MCF 10A (cell line): ENCODE data around the gene TREML2. TPM values are rescaled to one million over a fixed set of nuclear protein-coding genes. Genes with fewer than 3 reads are reported as not detected.

Experiments
- BruUV-seq: library from RNA; stranded (reverse); fragments of 400-500 nt; replicated peaks from 2 replicates; lab custom pipeline; 2021; lab: Mats Ljungman, UMichigan
- CTCF ChIA-PET: fragments of 300-600 bp; sonication (Branson Sonifier 250); formaldehyde crosslinking; extraction: SDS; loops from one replicate; lab custom pipeline; 2021; ENCODE audit warnings: antibody characterized with exemption, inconsistent platforms; lab: Yijun Ruan, JAX
- POLR2A ChIA-PET: fragments of 300-600, 350-650 bp; sonication (Branson Sonifier 250); formaldehyde crosslinking; extraction: SDS; loops from one replicate; lab custom pipeline; 2020; ENCODE audit warnings: antibody characterized with exemption, inconsistent platforms; lab: Yijun Ruan, JAX
- DNase-seq: peaks from one replicate; pipeline ENCODE4 v3.0.0-alpha.2; 2018; ENCODE audit not compliant: unreplicated experiment
- H3K27ac Mint-ChIP-seq: one replicate; pipeline ENCODE4 v1.8.0; 2022; ENCODE audit warnings: mild to moderate bottlenecking, low read depth, mixed read lengths; ENCODE audit not compliant: unreplicated experiment
- H3K27me3 Mint-ChIP-seq: one replicate; pipeline ENCODE4 v1.8.0; 2022; ENCODE audit warnings: mixed read lengths; ENCODE audit not compliant: insufficient read depth, unreplicated experiment
- H3K36me3 Mint-ChIP-seq: one replicate; pipeline ENCODE4 v1.8.0; 2022; ENCODE audit warnings: mild to moderate bottlenecking, moderate library complexity, mixed read lengths; ENCODE audit not compliant: insufficient read depth, unreplicated experiment
- H3K4me1 Mint-ChIP-seq: one replicate; pipeline ENCODE4 v1.8.0; 2022; ENCODE audit warnings: mixed read lengths; ENCODE audit not compliant: insufficient read depth, unreplicated experiment
- H3K4me3 Mint-ChIP-seq: one replicate; pipeline ENCODE4 v1.8.0; 2022; ENCODE audit warnings: mild to moderate bottlenecking, moderate library complexity, mixed read lengths; ENCODE audit not compliant: unreplicated experiment
- H3K9me3 Mint-ChIP-seq: one replicate; pipeline ENCODE4 v1.8.0; 2022; ENCODE audit warnings: mixed read lengths; ENCODE audit not compliant: unreplicated experiment
- intact Hi-C: fragments of 100-400 bp; cut with micrococcal nuclease; formaldehyde crosslinking; loops from 2 replicates; pipeline ENCODE4 v1.14.1; 2022
- total RNA-seq: library from RNA; stranded (reverse); gene quantifications from 2 replicates; pipeline ENCODE4 v1.2.3, GENCODE V29; 2022
- TF ChIP-seq, protein P1 (sequence below): fragments of 200-600 bp; IDR thresholded peaks from one replicate; pipeline ENCODE4 v1.8.0; 2022; ENCODE audit warnings: antibody characterized with exemption, mild to moderate bottlenecking; ENCODE audit not compliant: unreplicated experiment

TREML2 gene
- total RNA-seq, 1 experiment from 2014 or later: not detected

DNA sequence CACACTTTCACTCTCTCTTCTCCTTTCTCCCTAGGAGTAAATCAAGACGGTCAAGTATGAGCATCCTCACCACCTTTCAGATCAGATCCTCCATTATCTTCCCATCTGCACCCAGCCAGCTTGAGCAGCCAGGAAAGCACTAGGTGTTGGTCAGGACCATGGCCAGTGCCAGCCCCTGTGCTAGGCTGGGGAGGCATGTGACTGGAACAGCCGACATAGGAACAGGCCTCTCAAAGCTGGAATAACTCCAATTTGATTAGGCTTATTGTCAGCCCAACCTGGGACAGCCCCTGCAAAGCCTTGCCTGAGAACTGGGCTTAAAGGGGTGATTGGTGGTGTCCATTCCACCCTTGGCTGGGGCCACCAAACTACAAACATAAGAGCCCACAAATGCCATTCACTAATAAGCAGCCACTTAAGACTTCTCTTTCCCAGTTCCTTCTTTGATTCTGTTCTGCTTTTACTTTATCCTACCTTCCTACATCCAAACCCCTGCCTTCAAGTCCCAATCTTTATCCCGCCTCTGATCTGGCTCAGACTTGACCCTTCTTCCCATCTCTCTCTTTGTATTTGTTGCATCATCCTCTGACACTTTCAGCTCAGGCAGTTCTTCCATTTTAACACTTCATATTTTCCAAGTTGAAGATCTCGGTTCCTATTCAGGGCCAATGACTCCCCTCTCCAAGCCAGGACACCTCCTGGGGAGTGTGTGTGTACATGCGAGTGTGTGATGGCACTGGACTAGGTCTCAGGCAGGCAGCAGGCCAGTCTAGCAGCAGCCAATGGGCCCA lies 33.6 kb downstream of the TREML2 start:
- Mint-ChIP-seq H3K36me3 (peaks cover 5% of the 10 kb centered on the region), H3K27me3 (peaks cover 18% of the 10 kb centered on the region), H3K4me1 (no peaks in the 10 kb centered on the region), H3K27ac (no peak overlapping the region), H3K4me3 (no peak overlapping the region), H3K9me3 (no peaks in the 10 kb centered on the region)
- CTCF ChIA-PET: no interaction called here
- TF ChIP-seq, protein P1, sequence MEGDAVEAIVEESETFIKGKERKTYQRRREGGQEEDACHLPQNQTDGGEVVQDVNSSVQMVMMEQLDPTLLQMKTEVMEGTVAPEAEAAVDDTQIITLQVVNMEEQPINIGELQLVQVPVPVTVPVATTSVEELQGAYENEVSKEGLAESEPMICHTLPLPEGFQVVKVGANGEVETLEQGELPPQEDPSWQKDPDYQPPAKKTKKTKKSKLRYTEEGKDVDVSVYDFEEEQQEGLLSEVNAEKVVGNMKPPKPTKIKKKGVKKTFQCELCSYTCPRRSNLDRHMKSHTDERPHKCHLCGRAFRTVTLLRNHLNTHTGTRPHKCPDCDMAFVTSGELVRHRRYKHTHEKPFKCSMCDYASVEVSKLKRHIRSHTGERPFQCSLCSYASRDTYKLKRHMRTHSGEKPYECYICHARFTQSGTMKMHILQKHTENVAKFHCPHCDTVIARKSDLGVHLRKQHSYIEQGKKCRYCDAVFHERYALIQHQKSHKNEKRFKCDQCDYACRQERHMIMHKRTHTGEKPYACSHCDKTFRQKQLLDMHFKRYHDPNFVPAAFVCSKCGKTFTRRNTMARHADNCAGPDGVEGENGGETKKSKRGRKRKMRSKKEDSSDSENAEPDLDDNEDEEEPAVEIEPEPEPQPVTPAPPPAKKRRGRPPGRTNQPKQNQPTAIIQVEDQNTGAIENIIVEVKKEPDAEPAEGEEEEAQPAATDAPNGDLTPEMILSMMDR: no peak
- intact Hi-C loops: no loop called here
- no TSS peak for BruUV-seq
- POLR2A ChIA-PET: interaction anchor here (1.2 kb wide), 1 partner anchor 10 kb away, joined by 3 read pairs; no protein-coding TSS in a partner anchor
- peak; percentile 44 for DNase-seq

DNA sequence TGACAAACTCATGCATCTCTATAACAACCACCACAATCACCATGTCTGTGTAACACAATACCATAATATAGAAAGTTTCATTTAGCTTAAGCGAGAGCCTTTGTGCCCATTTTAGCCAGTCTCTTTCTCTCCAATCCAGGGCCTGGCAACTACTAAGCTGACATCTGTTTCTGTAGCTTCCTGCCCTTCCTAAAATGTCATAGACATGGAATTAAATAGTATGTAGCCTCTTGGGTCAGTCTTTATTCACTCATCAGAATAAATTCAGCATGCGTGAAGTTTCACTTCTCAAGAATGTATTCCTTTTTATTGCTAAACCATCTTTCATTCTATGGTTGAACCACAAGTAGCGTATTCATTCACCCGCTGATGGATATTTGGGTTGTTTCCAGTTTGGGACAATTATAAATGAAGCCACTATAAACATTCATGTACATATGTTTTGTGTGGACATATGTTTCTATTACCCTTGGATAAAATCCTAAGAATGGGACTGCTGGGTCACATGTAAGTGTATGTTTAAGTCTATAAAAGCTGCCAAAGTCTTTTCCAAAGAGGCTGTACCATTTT lies 36.3 kb downstream of the TREML2 start:
- Mint-ChIP-seq H3K36me3 (peaks cover 5% of the 10 kb centered on the region), H3K4me3 (no peak overlapping the region), H3K9me3 (no peaks in the 10 kb centered on the region), H3K27me3 (peaks cover 18% of the 10 kb centered on the region), H3K4me1 (no peaks in the 10 kb centered on the region), H3K27ac (no peak overlapping the region)
- no peak for DNase-seq
- intact Hi-C loops: no loop called here
- ChIA-PET CTCF (no interaction called here), POLR2A (no interaction called here)
- no TSS peak for BruUV-seq
- TF ChIP-seq, protein P1: no peak

DNA sequence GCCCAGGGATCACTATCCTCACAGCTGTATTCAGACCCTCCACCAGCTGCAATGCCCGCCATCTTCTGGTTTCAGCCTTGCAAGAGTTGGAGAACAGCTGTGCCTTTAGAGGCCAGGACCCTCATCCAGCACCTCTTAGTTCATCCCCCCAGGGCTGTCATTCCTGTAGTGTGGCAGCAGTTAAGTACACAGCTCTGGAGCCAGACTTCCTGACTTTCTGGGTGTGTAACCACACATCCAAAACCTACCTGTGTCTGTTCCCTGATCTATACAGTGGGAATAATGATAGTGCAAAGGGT lies 37.6 kb downstream of the TREML2 start:
- no peak for DNase-seq
- Mint-ChIP-seq H3K9me3 (no peaks in the 10 kb centered on the region), H3K36me3 (peaks cover 5% of the 10 kb centered on the region), H3K4me3 (no peak overlapping the region), H3K27me3 (peaks cover 18% of the 10 kb centered on the region), H3K4me1 (no peaks in the 10 kb centered on the region), H3K27ac (no peak overlapping the region)
- CTCF ChIA-PET: no interaction called here
- POLR2A ChIA-PET: no interaction called here
- no TSS peak for BruUV-seq
- intact Hi-C loops: no loop called here
- TF ChIP-seq, protein P1: no peak

DNA sequence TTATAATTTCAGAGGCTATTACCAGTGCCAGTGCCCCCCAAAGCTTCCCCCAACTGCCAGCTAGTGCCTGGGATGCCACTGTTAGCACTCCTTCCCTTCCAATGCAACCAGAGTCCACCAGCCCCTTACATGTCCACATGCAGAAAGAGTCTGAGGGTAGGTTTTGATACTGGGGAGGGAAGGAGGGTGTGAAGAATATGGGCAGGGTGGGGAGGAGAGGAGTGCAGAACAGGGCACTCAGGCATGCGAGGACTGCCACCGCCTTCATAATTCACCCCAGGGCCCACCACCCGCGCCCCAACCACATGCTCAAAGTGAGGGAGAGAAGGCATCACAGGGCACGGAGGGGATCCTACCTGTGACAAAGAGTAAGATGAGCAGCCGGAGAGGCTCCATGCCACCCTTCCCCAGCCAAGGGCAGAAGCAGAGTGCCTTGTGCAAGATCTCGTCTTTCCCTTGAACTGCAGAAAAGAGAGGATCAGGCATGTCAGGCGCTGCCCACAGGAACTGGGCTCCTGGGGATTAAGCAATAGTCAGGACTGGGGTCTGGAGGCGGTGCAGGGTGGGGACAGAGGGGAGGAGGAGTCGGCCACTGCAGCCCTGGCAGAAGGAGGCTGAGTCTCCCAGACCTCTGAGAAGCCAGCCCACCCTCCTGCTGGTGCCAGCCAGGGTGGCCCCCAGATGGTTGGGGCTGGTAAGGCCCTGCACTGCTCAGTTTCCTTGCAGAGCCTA lies 38.1 kb downstream of the TREML2 start, which contains the start of gene TREM2:
Gene TREM2, minus strand, starts transcription at position 430 of the 732 bp plus-strand sequence. Its CDS starts 34 bp downstream, at position 396.
- DNase-seq: peak; percentile 20
- CTCF ChIA-PET: no interaction called here
- no peaks in the 10 kb centered on the region for H3K4me1 Mint-ChIP-seq
- POLR2A ChIA-PET: no interaction called here
- no peak within 1 kb of the TSS for H3K4me3 Mint-ChIP-seq
- H3K36me3 Mint-ChIP-seq: peaks cover 5% of the 10 kb centered on the region
- no peaks in the 10 kb centered on the region for H3K9me3 Mint-ChIP-seq
- no peak within 1 kb of the TSS for H3K27ac Mint-ChIP-seq
- BruUV-seq: no TSS peak
- H3K27me3 Mint-ChIP-seq: peaks cover 18% of the 10 kb centered on the region
- TF ChIP-seq, protein P1: no peak
- intact Hi-C loops: no loop called here
